CD4-positive, alpha-beta T cell treated with Interleukin-15 for 4 hours (primary cell): ENCODE measurements around the gene TAF11L10.
"Not testable (repeated sequence)": the region's sequence is repeated elsewhere in the genome, so short reads cannot be mapped to it uniquely, and the experiment has no call there.

Source experiments
- DNase-seq: peaks from one replicate; pipeline ENCODE4 v3.0.0-alpha.2; 2020; ENCODE audit warnings: low spot score

Gene TAF11L10

GRCh38 chr5:17597728-17598127, at the start of gene TAF11L10:
TSS of gene TAF11L10 (minus strand) at chr5:17597828.
- not testable (repeated sequence) for DNase-seq

GRCh38 chr5:17634160-17634559, 36.5 kb upstream of the TAF11L10 start, which contains the start of gene TAF11L14:
TSS of gene TAF11L14 (plus strand) at chr5:17634460.
- no peak for DNase-seq

- DNase-seq: not testable (repeated sequence)
Measured at GRCh38 chr5:17631788-17632187, 34.2 kb upstream of the TAF11L10 start, which contains the start of gene TAF11L13. TSS of gene TAF11L13 (plus strand) at chr5:17632088.

DNA sequence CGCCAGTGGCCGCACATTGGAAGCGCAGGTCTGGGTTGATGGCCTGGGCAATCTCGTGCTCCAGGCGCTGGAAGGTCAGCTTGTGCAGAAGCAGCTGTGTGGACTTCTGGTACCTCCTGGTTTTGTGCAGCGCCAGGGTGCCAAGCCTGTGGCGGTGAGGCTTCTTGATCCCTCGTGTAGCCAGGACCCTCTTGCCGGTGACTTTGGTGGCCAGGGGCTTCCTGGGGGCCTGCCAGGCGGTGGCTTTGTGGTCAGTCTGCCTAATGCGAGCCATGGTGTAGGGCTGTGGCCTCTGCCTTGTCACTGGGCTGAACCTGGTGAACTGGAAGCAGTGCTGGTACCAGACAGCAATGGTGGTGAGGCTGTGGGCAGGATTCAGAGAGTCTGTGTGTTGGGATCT, 28.1 kb upstream of the TAF11L10 start:
- DNase-seq: no peak

GRCh38 chr5:17620627-17621026, 23.0 kb upstream of the TAF11L10 start:
- no peak for DNase-seq

GRCh38 chr5:17619354-17619753, 21.7 kb upstream of the TAF11L10 start:
- no peak for DNase-seq

DNA sequence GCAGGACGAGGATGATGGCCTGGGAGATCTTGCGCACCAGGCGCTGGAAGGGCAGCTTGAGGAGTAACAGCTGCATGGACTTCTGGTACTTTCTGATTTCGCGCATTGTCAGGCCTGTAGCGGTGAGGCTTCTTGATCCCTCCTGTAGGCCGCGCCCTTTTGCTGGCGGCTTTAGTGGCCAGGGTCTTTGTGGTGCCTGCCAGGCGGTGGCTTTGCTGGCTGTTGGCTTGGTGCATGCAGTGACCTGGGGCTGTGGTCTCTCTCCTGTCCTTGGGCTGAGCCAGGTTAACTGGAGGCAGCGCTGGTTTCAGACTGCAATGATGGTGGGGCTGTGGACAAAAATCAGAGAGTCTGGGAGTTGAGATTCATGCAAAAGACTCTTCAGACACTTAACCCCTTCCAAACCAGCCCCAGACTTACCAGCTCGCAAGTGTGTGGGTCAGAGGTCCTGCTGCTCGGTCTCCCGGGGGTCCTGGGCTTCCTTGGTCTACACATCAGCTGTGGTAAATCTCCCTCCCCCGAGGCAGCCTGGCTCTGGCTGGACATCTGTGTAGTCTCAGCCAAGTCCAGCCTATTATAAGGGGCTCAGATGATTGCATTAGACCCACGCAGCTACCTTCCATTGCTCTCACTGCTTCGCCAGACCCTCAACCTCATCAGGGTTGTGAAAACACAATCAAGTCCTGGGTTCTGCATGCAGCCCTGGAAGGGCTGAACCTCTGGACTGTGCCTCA, 17.4 kb upstream of the TAF11L10 start:
- no peak for DNase-seq

DNA sequence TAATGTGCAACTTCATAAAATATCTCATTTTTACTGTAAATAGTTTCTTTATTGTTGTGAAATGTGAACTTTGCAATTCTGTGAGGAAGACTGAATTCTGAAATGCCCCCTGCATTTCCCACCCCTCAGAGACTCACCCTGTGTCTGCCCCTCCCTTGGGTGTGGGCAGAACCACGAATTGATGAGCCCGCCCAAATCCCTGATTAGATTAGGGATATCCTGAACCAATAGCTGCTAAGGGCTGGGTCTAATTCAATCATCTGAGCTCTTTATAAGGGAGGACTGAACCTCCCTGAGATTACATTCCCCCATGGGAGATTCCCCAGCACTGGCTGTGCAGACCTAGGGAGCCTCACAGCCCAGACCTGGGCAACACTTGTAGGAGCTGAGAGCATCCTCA, 12.5 kb upstream of the TAF11L10 start, which contains the start of gene TAF11L12:
TSS of gene TAF11L12 (plus strand) at position 301 of the 400 bp plus-strand sequence.
- DNase-seq: not testable (repeated sequence)

DNA sequence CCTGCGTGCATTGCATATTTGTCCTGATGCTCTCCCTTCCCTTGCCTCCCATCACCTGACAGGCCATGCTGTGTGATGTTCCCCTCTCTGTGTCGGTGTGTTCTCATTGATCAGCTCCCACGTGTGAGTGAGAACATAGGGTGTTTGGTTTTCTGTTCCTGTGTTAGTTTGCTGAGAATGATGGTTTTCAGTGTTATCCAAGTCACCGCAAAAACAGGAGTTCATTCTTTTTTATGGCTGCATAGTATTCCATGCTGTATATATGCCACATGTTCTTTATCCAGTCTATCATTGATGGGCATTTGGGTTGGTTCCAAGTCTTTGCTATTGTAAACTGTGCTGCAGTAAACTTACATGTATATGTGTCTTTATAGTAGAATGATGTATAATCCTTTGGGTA, 9.8 kb upstream of the TAF11L10 start:
- not testable (repeated sequence) for DNase-seq

- DNase-seq: no peak
Measured at GRCh38 chr5:17604951-17605350, 7.3 kb upstream of the TAF11L10 start.

- DNase-seq: not testable (repeated sequence)
Measured at GRCh38 chr5:17603880-17604279, 6.3 kb upstream of the TAF11L10 start, which contains the start of gene TAF11L11. TSS of gene TAF11L11 (plus strand) at chr5:17604183.

DNA sequence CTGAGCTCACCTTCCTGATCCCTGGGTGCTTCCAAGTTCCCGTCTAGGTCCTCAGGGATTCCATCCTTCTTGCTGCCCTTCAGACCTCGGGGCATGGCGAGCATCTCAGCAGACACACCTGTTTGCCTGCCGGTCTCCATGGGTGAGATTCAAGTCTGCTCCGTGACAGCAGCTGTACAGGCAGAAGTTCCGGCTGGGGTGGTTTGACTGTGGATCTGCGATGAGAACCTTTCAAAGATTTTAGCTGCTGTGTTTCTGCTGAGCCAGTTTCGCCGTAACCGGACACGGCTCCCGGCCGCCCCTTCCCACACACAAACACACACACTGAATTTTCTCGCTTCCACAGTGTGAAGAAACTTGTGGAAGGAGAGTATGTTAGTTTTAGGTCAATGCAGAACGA, 3.4 kb downstream of the TAF11L10 start, which contains the start of gene TAF11L9:
TSS of gene TAF11L9 (minus strand) at position 140 of the 400 bp plus-strand sequence.
- not testable (repeated sequence) for DNase-seq

- DNase-seq: not testable (repeated sequence)
Measured at GRCh38 chr5:17590860-17591259, 6.8 kb downstream of the TAF11L10 start, which contains the start of gene TAF11L8. TSS of gene TAF11L8 (minus strand) at chr5:17590960.

DNA sequence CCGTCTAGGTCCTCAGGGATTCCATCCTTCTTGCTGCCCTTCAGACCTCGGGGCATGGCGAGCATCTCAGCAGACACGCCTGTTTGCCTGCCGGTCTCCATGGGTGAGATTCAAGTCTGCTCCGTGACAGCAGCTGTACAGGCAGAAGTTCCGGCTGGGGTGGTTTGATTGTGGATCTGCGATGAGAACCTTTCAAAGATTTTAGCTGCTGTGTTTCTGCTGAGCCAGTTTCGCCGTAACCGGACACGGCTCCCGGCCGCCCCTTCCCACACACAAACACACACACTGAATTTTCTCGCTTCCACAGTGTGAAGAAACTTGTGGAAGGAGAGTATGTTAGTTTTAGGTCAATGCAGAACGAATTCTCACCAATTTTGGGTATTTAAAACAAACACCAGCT, 12.0 kb downstream of the TAF11L10 start, which contains the start of gene TAF11L7:
TSS of gene TAF11L7 (minus strand) at position 101 of the 400 bp plus-strand sequence.
- DNase-seq: not testable (repeated sequence)
